Stimulated activated CD4-positive, alpha-beta T cell treated with anti-CD3 and anti-CD28 coated beads, Interleukin-12 subunit alpha, Interleukin-12 subunit beta, amount 100 ng/mL, for 24 hours (primary cell): ENCODE measurements around the gene INPP5A.
"Not testable (repeated sequence)": the region's sequence is repeated elsewhere in the genome, so short reads cannot be mapped to it uniquely, and the experiment has no call there.

Source experiments
- DNase-seq, 2 experiments: peaks; one replicate each; pipeline ENCODE4 v3.0.0-alpha.2; 2020; ENCODE audit warnings: low read depth in 2 of 2

Gene INPP5A

GRCh38 chr10:132504501-132505272 lies 32.9 kb upstream of the INPP5A start:
- DNase-seq: no peak

- not testable (repeated sequence) for DNase-seq
Measured at GRCh38 chr10:132505546-132505945, 32.0 kb upstream of the INPP5A start.

GRCh38 chr10:132506711-132507408 lies 30.7 kb upstream of the INPP5A start:
- no peak for DNase-seq

- DNase-seq: no peak
Measured at GRCh38 chr10:132507409-132507955, 30.1 kb upstream of the INPP5A start.

GRCh38 chr10:132507956-132508490 lies 29.6 kb upstream of the INPP5A start:
- no peak for DNase-seq

- no peak for DNase-seq
Measured at GRCh38 chr10:132508581-132509443, 28.8 kb upstream of the INPP5A start.

- DNase-seq: no peak
Measured at GRCh38 chr10:132509506-132510173, 27.9 kb upstream of the INPP5A start.

GRCh38 chr10:132510174-132510611 lies 27.4 kb upstream of the INPP5A start:
- no peak for DNase-seq

GRCh38 chr10:132511121-132512051 lies 26.2 kb upstream of the INPP5A start:
- no peak for DNase-seq

- DNase-seq: no peak
Measured at GRCh38 chr10:132512052-132512442, 25.5 kb upstream of the INPP5A start.

GRCh38 chr10:132512693-132513345 lies 24.8 kb upstream of the INPP5A start:
- no peak for DNase-seq

- no peak for DNase-seq
Measured at GRCh38 chr10:132514821-132515520, 22.6 kb upstream of the INPP5A start.

GRCh38 chr10:132515811-132516726 lies 21.5 kb upstream of the INPP5A start:
- DNase-seq: no peak

GRCh38 chr10:132516771-132517725 lies 20.5 kb upstream of the INPP5A start:
- DNase-seq: no peak

GRCh38 chr10:132517951-132518521 lies 19.6 kb upstream of the INPP5A start:
- no peak for DNase-seq
